Epithelial cell of prostate (primary cell): ENCODE measurements around the gene HSD3B7.

Source experiments
- DNase-seq: peaks from one replicate; pipeline ENCODE4 v3.0.0-alpha.2; 2011; ENCODE audit warnings: low read depth, low spot score
- H3K27ac ChIP-seq: fragments of 450-650 bp; 2 replicates; pipeline ENCODE4 v1.5.1; 2017; ENCODE audit warnings: mild to moderate bottlenecking

Gene HSD3B7

GRCh38 chr16:30956601-30957455 is 28.2 kb upstream of the HSD3B7 start:
- H3K27ac ChIP-seq: peak overlapping the region; percentile 91
- DNase-seq: peak; percentile 62

GRCh38 chr16:30957456-30958174 is 27.4 kb upstream of the HSD3B7 start, which contains the start of gene SETD1A:
Gene SETD1A (plus strand): TSS chr16:30957754. CDS start chr16:30958732, 978 bp downstream.
- DNase-seq: peak; percentile 70

GRCh38 chr16:30958175-30959079 is 26.6 kb upstream of the HSD3B7 start:
- H3K27ac ChIP-seq: peak overlapping the region; percentile 91
- no peak for DNase-seq

More at GRCh38 chr16:30957456-30958174, 27.4 kb upstream of the HSD3B7 start, which contains the start of gene SETD1A:
- H3K27ac ChIP-seq: peak within 1 kb of the TSS; percentile 91

GRCh38 chr16:30961384-30961783 is 23.6 kb upstream of the HSD3B7 start:
- no peak overlapping the region for H3K27ac ChIP-seq
- DNase-seq: no peak

GRCh38 chr16:30963925-30964511 is 21.0 kb upstream of the HSD3B7 start:
- H3K27ac ChIP-seq: no peak overlapping the region
- no peak for DNase-seq

- H3K27ac ChIP-seq: no peak overlapping the region
- DNase-seq: no peak
Observed at GRCh38 chr16:30964574-30965226, 20.3 kb upstream of the HSD3B7 start.

GRCh38 chr16:30965436-30965835 is 19.6 kb upstream of the HSD3B7 start:
- DNase-seq: no peak
- no peak overlapping the region for H3K27ac ChIP-seq

GRCh38 chr16:30966033-30966619 is 18.9 kb upstream of the HSD3B7 start:
- no peak for DNase-seq
- H3K27ac ChIP-seq: no peak overlapping the region

- DNase-seq: no peak
- no peak overlapping the region for H3K27ac ChIP-seq
Observed at GRCh38 chr16:30967795-30968194, 17.2 kb upstream of the HSD3B7 start.

- DNase-seq: no peak
- H3K27ac ChIP-seq: no peak overlapping the region
Observed at GRCh38 chr16:30969246-30969842, 15.7 kb upstream of the HSD3B7 start.

GRCh38 chr16:30971298-30971697 is 13.7 kb upstream of the HSD3B7 start:
- no peak for DNase-seq
- no peak overlapping the region for H3K27ac ChIP-seq

GRCh38 chr16:30972872-30973271 is 12.1 kb upstream of the HSD3B7 start:
- H3K27ac ChIP-seq: no peak overlapping the region
- no peak for DNase-seq

GRCh38 chr16:30974348-30974747 is 10.7 kb upstream of the HSD3B7 start:
- DNase-seq: no peak
- no peak overlapping the region for H3K27ac ChIP-seq

GRCh38 chr16:30976486-30976885 is 8.5 kb upstream of the HSD3B7 start:
- H3K27ac ChIP-seq: no peak overlapping the region
- no peak for DNase-seq

- no peak overlapping the region for H3K27ac ChIP-seq
- DNase-seq: no peak
Observed at GRCh38 chr16:30977502-30977901, 7.5 kb upstream of the HSD3B7 start.

- H3K27ac ChIP-seq: no peak overlapping the region
- DNase-seq: no peak
Observed at GRCh38 chr16:30979170-30980022, 5.6 kb upstream of the HSD3B7 start.

GRCh38 chr16:30980023-30980371 is 5.0 kb upstream of the HSD3B7 start:
- DNase-seq: no peak
- no peak overlapping the region for H3K27ac ChIP-seq

GRCh38 chr16:30980434-30980833 is 4.6 kb upstream of the HSD3B7 start:
- DNase-seq: no peak
- H3K27ac ChIP-seq: no peak overlapping the region
